SHP77 (cell line): Measurements from ENCODE around the gene GPR180.
"Not testable (repeated sequence)": the region's sequence is repeated elsewhere in the genome, so short reads cannot be mapped to it uniquely, and the experiment has no call there.

Experiments used
- DNase-seq, 2 experiments: peaks; one replicate each; lab custom pipeline; 2025; lab: John Stamatoyannopoulos, UW

Gene GPR180

GRCh38 chr13:94596575-94596971 lies 5.1 kb upstream of the GPR180 start:
- no peak for DNase-seq

- DNase-seq = no peak
These were observed 3.4 kb upstream of the GPR180 start for GRCh38 chr13:94598281-94598680.

- DNase-seq = no peak
These were observed 1.8 kb upstream of the GPR180 start for GRCh38 chr13:94599877-94600276.

GRCh38 chr13:94602467-94602866 lies 810 bp downstream of the GPR180 start:
- no peak for DNase-seq

GRCh38 chr13:94607056-94607455 lies 5.4 kb downstream of the GPR180 start:
- DNase-seq = no peak

GRCh38 chr13:94607939-94608338 lies 6.3 kb downstream of the GPR180 start:
- no peak for DNase-seq

GRCh38 chr13:94608586-94608985 lies 6.9 kb downstream of the GPR180 start:
- DNase-seq = no peak

- DNase-seq = no peak
These were observed 7.5 kb downstream of the GPR180 start for GRCh38 chr13:94609196-94609595.

- DNase-seq = no peak
These were observed 8.8 kb downstream of the GPR180 start for GRCh38 chr13:94610475-94610874.

- DNase-seq = no peak
These were observed 10.4 kb downstream of the GPR180 start for GRCh38 chr13:94612050-94612449.

GRCh38 chr13:94613051-94613450 lies 11.4 kb downstream of the GPR180 start:
- no peak for DNase-seq

GRCh38 chr13:94617389-94618000 lies 15.8 kb downstream of the GPR180 start:
- peak; percentile 26 to 47 for DNase-seq

- peak; percentile 73 to 88 for DNase-seq
These were observed 18.7 kb downstream of the GPR180 start for GRCh38 chr13:94620286-94620896.

GRCh38 chr13:94622344-94622743 lies 20.7 kb downstream of the GPR180 start:
- DNase-seq = no peak

- no peak for DNase-seq
These were observed 21.7 kb downstream of the GPR180 start for GRCh38 chr13:94623316-94623715.

- DNase-seq = no peak
These were observed 29.2 kb downstream of the GPR180 start for GRCh38 chr13:94630858-94631257.

- DNase-seq = no peak
These were observed 30.7 kb downstream of the GPR180 start for GRCh38 chr13:94632226-94632980.

GRCh38 chr13:94636096-94636495 lies 34.4 kb downstream of the GPR180 start:
- not testable (repeated sequence) for DNase-seq

- no peak for DNase-seq
These were observed 35.4 kb downstream of the GPR180 start for GRCh38 chr13:94636942-94637578.

GRCh38 chr13:94637677-94638076 lies 36.0 kb downstream of the GPR180 start:
- not testable (repeated sequence) for DNase-seq

- no peak for DNase-seq
These were observed 39.1 kb downstream of the GPR180 start for GRCh38 chr13:94640721-94641120.

- peak; percentile 62 to 66 for DNase-seq
These were observed 39.8 kb downstream of the GPR180 start for GRCh38 chr13:94641409-94641941.
